Activated CD4-positive, CD25-positive, alpha-beta regulatory T cell treated with anti-CD3 and anti-CD28 coated beads, Interleukin-2, amount 50 U/mL, for 24 hours (primary cell): Measurements from ENCODE around the gene ZNF280C.

ENCODE experiments used
- ATAC-seq, 2 donors: fragments of 150-1000 bp; cut with Tn5 transposase; one replicate each; pipeline ENCODE4 v1.10.0; 2021; ENCODE audit warnings: mild to moderate bottlenecking in 1 of 2, moderate library complexity in 1 of 2

ZNF280C gene

DNA sequence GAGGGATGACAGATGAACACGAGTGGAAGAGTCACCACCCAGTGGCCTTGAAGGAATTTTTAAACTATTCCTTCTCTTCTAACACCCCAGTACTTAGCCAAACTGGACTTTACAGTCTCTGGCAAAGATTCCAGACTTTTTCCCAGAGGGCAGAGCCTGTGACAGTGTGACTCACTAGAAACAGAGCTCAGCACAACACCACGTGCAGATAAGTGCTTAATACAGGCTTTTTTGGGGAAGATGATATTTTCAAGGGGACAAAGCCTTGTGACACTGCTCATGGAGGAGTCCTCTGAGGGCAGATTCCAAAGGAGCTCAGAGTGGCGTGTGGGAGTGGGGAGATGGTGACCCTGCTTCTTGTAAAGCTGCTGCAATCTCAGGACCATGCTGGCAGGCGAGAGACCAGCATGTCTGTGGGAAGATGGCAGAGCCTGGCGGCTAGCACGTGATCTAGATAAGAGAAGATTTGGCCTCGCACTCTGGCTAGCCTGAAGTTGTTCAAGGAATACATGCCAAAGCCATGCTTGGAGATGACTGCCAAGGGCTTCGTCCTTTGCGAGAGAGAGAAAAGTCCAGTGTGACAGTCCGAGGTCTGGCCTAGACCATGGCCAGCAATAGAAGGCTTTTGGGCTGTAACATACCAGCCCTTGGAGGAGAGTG lies 94.5 kb downstream of the ZNF280C start:
- no peak for ATAC-seq

DNA sequence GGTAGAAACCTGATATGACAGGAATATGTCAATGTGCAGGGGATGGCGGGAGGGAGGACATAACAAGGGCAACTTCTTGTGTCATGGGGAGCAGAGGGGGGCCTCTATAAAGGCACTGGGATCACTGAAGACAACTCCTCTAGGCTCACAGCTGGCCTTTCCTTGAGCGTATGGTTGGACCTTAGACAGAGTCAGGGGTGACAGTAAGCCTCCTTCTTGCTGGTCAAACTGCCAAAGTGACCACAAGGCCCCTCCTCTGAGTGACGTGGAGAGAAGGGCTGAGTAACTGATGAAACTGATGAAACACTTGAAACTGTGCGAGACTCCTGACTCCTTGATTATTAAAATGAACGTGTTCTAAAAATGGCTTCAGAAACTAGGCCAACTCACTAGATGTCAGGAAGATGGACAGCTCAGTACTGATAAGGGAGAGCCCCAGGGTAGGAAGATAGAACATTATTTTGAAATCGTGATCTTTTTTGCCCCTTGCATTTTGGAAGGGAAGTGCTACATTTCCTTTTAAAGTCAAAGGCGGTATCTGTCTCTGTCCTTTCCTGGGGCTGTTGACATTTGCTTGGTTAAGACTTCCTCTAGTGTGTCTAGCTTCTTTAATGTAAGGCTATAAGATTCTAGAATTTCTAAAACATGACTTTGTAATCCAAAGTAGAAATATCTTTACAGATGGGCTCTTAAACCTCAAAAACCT lies 95.4 kb downstream of the ZNF280C start:
- peak; percentile 62 to 68 for ATAC-seq

DNA sequence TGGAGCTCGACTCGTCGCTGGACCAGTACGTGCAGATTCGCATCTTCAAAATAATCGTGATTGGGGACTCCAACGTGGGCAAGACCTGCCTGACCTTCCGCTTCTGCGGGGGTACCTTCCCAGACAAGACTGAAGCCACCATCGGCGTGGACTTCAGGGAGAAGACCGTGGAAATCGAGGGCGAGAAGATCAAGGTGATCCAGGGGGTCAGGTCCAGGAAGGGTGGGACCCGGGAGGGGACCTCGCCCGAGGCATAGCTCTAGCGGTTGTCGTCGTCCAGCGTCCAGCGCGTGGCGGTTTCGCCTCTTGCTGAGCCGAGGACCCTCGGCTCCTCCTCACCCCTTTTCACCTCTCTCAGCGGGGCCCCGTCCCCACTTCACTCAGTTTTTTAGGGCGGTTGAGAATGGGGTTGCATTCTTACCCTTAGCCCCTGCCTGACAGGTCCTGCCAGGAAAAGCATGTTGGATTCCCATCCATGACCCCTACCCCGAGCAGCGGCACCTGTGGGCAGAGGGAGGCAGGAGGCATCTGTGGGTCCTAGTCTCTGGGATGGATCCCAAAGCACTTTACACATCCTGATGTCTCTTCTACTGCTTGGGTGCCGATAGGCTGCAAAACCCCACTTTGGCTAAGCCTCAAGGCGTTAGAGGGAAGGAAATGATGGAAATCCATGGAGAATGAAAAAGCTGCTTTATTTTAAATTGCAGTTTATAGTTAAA lies 96.4 kb downstream of the ZNF280C start:
- no peak for ATAC-seq

DNA sequence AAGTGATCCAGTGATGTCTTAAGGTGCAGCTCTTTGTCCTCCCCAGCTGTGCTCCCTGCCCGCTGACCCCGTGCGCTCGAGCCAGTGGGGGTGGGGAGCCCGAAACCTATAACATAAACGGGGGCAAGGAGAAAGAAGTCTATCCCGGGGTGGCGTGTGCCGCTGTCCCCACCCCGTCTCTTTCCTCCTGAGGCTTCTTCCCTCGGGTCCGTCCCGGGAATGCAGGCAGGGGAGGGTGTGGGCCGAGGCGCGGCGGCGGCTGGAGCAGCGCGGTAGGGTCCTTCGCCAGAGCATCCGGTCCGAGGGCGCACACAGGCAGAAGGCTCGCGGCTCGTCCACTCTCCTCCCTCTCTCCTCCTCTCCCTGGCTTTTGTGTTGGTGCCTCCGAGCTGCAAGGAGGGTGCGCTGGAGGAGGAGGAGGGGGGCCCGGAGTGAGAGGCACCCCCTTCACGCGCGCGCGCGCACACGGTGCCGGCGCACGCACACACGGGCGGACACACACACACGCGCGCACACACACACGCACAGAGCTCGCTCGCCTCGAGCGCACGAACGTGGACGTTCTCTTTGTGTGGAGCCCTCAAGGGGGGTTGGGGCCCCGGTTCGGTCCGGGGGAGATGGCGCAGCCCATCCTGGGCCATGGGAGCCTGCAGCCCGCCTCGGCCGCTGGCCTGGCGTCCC lies 97.1 kb downstream of the ZNF280C start, which contains the start of gene RAB33A:
Gene RAB33A (plus strand): TSS at position 517 of the 681 bp plus-strand sequence. CDS start 101 bp downstream, at position 618.
- ATAC-seq = peak; percentile 26 to 28

DNA sequence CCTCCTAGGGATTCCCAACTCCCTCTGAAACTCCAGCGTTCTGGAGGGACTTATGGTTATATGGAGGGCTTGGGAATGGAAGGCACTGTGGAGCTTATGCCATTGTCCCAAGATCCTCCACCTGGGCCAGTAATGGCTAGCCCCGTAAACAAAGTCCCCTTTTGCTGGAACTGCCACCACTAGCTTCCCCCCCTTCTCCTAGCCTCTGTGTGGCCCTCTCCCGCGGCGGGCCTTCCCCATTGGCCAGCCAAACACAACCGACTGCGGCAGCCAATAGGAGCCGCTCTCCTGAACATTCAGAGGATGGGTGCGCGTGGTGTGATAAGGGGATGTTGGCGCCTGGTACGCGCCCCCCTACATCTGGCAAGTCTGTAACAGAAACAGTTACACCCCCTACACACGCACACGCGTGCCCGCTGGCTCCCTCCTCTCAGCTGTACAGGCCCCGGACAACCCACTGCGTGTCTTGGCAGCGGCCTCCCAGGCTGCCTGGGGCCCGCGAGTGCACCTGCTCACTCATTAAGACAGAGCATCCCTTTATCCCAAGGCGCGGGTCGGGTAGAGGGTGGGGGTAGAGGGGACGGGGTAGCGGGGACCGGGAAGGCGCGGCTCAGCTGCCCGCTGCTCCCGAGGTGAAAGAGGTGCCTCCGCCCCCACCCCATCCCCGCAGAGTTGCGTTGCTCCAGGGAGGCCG lies 97.8 kb downstream of the ZNF280C start:
- peak; percentile 73 to 74 for ATAC-seq

DNA sequence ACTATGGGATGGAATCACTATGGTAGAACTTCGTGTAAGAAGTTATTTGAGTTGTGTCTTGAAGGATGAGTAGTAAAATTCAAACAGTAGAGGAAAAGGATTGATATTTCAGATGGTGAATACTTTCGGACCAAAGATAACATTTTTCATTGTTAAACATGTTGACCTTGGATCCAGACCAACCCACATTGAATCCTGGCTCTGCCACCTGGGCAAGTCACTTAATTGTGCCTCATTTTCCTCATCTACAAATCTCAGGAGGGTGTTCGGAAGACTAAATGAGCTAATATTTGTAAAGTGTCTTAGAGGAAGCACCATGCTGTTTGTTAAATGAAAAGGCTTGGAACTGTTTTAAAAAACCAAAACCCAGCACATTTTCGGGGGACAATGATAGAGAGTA lies 101.7 kb downstream of the ZNF280C start:
- ATAC-seq = no peak

DNA sequence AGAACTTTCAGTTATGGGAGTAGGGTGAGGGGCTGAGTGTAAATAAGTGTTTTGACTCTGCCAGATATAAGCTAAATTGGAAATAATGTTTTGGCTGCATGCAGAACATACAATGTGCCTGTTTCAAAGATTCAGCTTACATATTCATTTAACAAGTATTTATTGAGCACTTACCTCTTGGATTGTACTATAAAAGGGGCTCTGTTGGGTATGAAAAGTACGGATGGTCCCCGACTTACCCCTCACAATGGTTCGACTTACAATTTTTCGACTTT lies 102.3 kb downstream of the ZNF280C start:
- ATAC-seq = no peak

DNA sequence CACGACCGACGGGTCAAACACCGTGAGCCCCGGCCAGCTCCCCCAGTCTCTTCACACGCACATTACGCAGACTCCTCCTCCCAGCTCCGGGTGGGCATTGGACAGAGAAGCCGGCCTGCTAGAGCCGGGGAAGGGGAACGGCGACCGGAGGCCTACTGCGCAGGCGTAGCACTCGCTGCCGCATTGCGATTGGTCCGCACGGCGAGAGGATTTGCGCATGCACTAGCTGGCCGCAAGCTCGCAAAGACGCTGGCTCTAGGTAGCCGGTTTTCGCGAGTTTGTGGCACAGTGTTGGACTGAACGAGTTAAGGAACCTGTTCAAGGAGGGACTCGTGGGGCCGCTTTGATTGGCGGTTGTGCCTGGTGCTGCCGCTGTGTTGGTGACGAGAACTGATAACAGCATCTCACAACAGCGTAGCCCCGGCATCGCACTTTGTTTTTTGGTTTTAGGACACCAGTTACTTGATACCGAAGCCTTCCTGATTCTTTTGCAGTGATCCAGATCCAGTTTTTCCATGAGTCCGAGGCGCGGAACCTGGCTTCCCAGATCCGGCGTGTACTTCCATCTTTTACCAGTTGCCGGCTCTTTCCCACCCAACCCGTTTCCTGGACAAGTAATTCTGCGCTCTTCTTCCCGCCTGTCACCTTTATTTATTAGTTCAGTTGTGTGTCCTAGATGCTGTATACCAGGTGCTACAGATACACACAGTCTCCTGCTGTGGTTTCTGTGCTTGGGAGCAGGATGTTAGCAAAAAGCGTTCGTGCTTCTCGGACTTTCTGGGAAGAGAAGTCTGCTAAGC lies 102.8 kb downstream of the ZNF280C start, which contains the start of gene AIFM1:
Gene AIFM1 (minus strand): TSS at position 139 of the 800 bp plus-strand sequence. CDS start 185 bp downstream, outside the sequence.
- ATAC-seq = peak; percentile 94 to 95

DNA sequence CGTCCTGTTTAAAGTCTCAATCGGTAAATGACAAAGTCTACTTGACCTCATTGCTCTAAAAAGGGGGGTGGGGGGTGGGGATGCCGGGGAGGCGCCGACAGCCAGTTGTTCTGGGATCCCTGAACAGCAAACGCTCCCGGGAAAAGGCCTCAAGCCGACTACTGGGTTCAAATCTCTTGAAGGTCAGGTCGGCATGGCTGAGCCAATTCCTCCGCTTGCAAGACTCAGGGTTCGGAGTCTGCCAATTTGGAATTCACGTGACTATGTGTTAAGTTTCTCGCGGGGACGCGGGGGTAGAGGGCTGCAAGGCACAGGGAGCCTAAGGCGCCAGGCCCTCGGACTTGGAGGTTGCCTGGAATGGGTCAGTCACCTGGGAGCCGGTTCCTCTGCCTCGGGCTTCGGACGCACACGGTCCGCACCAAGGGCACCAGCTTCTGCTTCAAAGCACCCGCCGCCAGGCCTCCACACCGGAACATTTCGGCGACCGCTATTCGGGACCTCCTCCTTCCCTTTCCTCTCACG lies 103.5 kb downstream of the ZNF280C start:
- ATAC-seq = peak in 1 of 2 donors; percentile 9

DNA sequence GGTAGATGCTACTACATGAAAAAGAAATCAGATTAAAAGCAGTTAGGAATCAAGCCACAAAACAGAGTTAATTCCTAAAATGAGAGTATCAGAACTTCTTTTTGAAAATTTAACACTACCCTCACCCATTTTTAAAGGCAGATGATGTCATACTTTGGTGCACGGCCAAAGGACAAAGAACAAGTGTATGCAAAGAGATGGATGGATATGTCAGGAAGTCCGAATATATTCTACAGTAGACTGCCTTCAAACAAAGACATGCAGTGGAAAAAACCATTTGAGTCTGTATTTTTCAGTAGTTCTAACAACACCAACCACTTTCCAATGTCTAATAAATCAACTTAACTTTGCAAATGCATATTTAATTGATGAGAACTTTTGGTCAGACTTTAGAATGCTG lies 105.3 kb downstream of the ZNF280C start:
- no peak for ATAC-seq

DNA sequence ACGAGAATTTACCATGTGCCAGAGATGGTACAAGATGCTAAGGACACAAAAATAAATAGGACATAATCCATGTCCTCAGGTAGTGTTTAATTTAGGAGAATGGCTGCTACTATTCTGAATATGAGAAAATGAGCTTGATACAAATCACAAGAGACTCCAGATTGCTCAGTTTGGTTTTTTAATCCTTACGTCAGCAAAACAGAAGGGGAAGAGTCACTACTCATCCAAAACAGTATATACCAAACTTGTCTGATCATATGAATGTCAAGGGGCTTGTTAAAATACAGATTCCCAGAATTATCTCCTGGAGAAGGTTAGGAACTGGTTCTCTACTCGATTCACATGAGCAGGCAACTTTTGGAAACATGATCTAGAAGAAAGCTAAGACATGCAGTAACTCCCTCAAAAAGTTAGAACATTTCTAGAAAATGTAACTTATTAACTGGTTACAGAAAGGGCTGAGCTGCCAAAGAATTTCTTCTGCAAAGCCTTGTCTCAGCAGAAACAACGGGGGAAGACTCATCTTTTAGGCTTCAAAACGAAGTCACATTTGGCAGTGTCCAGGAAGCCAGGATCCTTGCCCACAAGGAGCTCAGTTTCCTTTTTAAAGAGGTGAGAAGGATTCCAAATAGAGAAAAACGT lies 106.5 kb downstream of the ZNF280C start:
- no peak for ATAC-seq

DNA sequence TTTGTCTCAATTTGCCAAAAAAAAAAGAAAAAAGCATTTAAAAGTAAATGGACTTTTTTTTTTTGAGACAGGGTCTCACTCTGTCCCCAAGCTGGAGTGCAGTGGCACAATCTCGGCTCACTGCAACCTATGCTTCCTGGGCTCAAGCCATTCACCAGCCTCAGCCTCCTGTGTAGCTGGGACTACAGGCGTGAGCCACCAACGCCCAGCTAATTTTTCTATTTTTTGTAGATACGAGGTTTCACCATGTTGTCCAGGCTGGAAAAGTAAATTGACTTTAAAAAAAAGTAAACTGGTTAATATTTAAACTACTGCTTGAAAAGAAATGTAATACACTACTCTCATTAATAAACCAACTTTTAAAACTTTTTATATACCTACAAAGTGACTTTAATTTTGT lies 108.9 kb downstream of the ZNF280C start:
- no peak for ATAC-seq

DNA sequence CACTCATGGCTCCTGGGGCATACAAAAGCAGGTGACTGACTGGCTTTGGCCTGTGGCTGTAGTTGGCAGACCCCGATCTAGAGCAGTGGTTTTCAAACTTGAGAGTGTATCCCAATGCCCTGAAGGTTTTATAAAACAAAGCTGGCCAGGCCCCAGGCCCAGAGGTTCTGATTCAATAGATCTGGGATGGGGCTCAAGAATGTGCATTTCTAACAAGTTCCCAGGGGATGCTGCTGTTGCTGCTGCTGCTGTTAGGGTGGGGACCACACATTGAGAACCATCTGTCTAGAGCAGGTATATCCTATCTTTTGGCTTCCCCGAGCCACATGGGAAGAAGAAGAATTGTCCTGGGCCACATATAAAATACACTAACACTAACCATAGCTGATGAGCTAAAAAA lies 110.4 kb downstream of the ZNF280C start:
- no peak for ATAC-seq

DNA sequence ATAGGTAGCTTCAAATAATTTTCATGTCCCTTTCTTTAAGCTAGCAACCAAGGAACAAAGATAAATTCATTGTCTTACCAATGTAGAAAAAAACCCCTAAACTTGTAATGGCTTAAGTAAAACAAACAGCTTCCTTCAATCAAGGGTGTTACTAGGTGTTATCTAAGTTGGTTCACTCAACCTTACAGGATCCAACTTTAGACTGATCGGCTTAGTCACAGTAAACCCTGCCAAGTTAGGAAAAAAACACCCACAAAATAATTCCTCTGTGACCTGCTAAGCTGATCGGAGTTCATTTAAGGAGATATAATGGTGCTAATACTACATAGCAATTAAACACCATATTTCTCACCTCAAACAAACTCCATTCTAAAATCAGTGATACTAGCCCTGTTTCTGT lies 113.1 kb downstream of the ZNF280C start:
- ATAC-seq = no peak
